GM19438 (cell line): Measurements from ENCODE around the gene DDX24.
"Not testable (repeated sequence)": the region's sequence is repeated elsewhere in the genome, so short reads cannot be mapped to it uniquely, and the experiment has no call there.

Experiments used
- ATAC-seq: cut with Tn5 transposase; IDR thresholded peaks from one replicate; pipeline ENCODE4 v1.9.1; 2021; ENCODE audit warnings: low read depth; ENCODE audit not compliant: unreplicated experiment

DDX24 gene

GRCh38 chr14:94089479-94089878 lies 8.5 kb upstream of the DDX24 start:
- ATAC-seq, result no peak

DNA sequence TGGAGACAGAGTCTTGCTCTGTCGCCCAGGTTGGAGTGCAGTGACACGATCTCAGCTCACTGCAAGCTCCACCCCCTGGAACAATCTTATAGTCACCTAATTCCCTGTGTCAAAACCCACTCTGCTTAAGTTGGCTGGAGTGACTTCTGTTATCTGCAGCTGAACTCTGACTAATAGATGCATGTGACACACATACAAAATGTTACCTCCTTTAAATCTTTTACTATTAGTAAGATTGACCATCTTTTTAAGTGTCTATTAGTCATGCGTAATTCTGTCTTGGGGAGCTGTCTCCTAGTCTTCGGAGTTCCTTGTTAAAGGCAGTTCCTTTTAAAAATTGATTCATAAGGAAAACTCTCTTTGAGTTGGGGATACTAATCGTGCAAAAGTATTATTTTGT lies 7.5 kb upstream of the DDX24 start:
- ATAC-seq, result no peak

- ATAC-seq, result no peak
These were observed 6.9 kb upstream of the DDX24 start for GRCh38 chr14:94087891-94088290.

DNA sequence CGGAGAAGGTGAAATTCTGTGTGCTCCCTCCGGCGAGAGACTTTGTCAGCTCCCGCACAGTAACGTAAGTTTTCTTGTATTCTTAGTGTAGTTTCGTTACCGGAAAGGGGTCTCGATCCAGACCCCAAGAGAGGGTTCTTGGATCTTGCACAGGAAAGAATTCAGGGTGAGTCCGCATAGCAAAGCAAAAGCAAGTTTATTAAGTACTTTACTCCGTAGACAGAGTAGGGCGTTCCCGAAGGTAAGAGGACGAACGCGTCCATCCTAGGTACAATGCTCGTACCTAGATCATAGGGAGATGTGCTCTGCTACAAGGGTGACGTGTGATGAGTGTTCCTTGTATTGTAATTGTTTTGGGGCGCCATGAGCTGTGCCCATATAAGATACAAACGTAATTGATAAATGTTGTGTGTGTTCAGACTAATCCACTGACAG lies 401 bp upstream of the DDX24 start:
- peak; percentile 30 for ATAC-seq

GRCh38 chr14:94079891-94080620 lies 946 bp downstream of the DDX24 start:
- ATAC-seq, result no peak

DNA sequence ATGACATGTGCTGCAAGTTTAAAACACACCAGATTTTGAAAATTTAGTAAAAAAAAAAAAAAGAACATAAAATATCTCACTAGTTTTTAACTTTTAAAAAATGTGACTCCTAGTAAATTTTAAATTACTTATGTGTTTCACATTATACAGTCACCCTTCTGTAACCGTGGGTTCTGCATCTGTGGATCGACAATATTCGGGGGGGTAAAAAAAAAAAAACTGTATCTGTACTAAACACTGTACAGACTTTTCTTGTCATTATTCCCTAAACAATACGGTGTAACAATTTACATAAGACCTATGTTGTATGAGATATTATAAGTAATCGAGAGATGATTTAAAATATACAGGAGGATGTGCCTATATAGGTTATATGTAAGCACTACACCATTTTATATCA lies 3.2 kb downstream of the DDX24 start:
- no peak for ATAC-seq

DNA sequence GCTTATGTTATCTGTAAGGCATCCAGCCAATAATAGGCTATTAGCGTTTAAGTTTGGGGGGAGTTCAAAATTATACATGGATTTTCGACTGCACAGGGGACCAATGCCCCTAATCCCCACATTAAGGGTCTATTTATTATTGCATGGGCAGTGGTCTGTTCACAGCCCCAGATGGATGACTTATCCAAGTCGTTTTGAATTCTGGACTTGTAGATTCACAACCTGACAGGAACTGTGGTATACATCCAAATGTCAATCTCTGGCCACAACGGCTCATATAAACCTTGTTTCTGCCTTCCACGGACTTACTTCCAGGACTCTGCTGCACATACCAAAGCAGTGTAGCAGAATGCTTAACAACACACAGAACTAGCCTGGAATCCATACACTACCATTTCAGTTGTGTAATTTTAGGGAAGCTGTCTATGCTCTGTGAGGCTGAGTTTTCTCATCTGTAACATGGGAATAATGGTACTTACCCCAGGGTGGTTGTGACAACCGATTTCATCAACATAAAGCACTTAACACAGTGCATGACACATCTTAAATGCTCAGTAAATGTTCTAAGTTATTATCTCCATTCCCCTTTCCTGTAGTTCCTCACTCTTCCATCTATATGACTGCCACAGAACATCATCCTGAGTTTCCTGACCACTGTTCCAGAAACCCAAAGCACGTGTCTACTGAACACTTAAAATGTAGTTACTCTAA lies 3.7 kb downstream of the DDX24 start:
- no peak for ATAC-seq

DNA sequence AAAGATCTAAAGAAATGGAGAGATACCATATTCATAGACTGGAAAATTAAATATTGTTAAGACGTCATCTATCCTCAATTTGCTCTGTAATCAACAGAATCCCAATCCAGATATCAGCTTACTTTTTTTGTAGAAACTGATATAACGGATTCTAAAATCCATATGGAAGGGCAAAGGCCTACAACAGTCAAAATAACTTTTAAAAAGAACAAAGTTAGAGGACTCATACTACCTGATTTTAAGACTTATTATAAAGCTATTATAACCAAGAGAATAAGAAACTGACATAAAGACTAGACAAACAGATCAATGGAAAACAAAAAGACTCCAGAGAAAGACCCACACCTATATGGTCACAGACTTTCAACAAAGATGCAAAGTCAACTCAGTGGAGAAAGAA lies 6.0 kb downstream of the DDX24 start:
- no peak for ATAC-seq

DNA sequence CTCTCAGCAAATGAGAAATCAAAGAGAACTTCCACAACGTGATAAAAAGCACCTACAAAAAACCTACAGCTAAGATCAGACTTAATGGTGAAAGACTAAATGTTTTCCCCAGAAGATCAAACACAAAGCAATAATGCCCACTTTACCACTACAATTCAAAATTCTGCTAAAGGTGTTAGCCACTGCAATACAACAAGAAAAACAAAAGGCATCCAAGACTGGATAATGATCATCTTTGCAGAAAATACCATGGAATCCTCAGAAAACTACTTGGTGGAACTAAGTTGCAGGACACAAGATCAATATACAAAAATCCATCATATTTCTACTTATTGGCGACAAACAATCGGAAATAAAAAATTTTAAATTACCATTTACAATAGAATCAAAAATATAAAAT lies 6.5 kb downstream of the DDX24 start:
- ATAC-seq, result no peak

DNA sequence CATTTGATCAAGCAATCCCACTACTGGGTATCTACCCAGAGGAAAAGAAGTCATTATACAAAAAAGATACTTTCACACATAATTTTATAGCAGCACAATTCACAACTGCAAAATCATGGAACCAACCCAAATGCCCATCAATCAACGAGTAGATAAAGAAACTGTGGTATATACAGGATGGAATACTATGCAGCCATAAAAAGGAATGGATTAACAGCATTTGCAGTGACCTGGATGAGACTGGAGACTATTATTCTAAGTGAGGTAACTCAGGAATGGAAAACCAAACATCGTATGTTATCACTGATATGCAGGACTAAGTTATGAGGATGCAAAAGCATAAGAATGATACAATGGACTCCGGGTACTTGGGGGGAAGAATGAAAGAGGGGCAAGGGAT lies 8.9 kb downstream of the DDX24 start:
- not testable (repeated sequence) for ATAC-seq

DNA sequence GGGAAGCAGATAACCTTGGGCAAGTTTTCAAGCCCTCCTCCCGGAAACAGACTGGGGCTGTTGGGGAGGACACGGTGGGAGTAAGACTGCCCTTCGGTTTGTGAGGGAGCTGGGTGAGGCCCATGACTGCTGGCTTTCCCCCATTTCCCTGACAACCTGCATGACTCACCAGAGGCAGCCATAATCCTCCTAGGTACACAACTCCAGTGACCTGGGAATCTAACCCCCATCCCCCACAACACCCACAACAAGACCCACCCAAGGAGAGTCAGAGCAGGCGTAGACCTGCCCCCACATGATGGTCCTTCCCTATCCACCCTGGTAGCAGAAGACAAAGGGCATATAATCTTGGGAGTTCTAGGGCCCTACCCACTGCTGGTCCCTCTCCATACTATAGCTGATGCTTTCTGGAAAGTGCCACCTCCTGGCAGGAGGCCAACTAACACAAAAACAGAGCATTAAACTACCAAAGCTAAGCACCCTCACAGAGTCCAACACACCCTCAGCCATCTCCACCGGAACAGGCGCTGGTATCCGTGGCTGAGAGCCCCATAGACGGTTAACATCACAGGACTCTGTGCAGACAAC lies 14.8 kb downstream of the DDX24 start:
- no peak for ATAC-seq

DNA sequence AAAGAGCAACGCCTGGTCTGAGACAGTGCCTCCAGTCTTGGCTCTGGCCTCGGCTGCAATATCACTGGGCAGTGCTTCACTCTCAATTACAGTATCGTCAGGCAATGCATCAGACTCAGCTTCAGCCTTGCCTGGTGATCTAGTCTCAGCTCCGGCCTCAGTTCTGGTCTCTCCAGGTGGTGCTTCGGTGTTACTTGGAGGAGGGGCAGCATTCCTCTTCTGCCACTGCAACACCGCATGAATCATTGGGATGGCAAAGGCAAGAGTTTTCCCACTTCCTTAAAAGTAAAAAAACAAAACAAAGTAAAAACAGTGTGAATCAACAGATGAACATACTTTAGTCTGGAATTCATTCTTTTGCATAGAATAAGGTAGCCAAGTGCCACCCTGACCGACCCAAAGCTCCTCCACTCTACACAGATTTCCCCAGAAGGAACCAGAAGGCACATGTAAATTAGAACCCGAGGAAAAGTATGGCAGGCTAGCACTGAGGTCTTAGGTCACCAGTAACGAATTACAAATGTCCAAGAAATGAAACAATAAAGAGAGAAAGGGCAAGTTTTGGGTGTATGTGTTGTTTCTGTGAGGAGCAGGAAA lies 18.6 kb downstream of the DDX24 start:
- ATAC-seq, result no peak

DNA sequence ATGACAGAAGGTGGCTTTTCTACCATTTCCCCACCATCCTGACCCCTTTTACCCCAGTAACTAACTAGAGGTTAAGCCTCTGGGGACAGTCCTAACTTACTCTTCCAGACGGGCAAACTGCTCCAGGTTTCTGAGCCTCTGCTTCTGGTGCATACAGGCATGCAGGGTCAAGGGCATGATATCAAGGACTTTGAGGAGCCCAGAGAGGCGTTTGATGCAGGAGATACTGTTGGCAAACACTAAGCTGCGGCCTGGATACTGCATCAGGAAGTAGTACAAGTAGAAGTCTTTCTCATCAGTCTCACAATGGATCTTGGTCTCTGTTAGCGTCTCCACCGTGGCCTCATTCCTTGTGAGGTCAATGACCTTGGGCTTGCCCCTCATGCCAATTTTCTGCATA lies 21.0 kb downstream of the DDX24 start:
- ATAC-seq, result no peak

GRCh38 chr14:94058674-94059138 lies 22.3 kb downstream of the DDX24 start:
- ATAC-seq, result no peak

DNA sequence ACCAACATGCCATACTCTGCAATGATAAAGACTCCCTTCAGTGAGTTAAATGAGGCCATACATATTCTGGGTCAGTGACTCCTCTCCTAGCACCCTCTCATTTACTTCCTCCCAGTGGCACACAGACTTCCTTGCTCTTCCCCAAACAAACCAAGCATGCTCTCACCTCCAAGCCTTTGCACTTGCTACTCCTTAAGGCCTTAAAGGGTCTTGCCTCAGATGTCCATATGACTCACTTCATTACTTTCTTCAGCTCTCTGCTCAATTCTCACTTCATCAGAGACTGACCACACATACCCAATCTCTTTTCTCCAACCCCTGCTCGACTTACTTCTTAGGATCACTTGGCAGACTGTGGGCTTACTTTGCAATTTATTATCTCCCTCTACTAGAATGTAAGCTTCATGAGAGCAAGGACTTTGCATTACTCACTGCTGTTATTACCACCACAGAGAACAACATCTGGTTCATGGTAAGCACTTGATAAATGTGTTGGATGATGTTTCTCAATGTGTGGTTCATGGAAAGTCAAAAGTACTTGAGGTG lies 22.8 kb downstream of the DDX24 start:
- ATAC-seq, result no peak

DNA sequence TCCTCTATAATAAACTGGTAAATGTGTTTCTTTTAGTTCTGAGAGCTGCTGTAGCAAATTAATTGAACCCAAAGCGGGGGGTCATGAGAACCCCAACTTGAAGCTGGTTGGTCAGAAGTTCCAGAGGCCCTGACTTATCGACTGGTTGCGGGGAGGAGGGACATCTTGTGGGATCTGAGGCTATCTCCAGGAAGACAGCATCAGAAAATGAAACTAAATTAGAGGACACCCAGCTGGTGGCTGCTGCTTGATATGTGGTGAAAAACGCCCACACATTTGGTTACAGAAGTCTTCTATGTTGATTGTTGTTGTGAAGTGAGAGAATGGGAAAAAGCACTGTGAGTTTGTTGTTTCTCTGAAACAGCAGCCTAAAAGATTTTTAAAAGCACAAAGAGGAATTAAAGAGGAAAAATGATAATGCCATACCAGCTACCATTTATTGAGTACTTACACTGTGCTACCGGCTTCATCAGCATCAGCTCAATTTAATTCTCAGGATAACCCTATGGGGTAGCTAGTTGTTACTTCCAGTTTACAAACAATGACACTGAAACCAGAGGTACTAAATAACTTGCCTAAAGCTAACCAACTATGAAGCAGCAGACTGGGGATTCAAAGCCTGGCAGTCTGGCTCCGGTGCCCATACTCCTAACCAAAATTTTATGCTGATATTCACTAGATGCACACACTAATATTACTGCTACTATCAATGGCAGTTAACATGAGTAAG lies 24.3 kb downstream of the DDX24 start:
- ATAC-seq, result no peak

DNA sequence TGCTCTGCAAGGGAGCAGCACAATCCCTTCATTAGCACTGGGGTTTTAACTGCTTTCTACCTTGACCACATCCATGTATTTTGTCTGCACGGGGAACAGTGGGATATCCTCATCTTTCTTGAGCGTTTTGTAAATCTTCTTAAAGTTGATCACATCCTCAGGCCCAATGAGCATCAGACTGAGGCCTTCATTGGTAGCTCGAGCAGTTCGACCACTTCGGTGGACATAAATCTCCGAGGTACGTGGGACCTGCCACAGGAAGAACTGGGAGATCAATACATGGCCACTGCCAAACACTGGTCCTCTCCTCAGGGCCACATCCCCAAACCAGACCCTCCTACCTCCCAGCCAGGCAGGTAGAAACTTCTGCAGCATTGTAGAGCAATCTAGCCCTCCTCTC lies 26.1 kb downstream of the DDX24 start:
- no peak for ATAC-seq

DNA sequence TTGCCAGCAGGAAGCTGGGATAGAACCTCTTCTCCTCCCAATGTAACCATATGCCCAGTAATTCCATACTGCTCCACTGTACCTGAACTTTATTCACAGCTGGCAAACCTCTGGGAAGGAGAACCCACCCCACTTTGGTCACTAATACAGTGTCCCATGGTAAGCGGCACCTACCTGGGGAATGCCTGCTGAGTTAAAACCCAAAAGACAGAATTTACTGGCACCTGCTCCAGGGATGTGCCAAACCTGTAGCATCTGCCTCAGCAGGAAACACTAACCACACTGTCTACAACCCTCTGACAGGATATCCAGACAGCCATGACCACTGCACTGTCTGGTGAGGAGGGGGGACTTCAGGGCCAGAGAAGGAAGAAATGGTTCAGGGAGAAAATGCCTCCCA lies 26.6 kb downstream of the DDX24 start:
- ATAC-seq, result no peak

DNA sequence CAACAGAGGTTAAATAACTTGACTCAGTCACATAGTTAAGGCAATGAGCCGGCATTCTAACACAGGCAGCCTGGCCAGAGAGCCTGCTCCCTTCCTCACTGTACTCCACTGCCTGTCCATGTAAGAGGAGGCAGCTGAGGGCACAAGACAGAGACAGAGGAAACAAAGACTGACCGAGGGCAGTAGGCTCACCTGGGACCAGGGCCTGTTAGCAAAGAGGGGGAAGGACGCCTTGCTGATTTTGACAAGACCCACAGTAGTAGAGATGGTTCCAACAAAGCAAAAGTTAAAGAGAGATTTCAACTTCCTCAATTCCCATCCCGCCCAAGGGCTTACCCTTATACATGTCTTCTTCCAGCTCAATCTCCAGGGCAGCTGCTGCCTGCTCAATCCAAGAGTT lies 28.3 kb downstream of the DDX24 start:
- ATAC-seq, result no peak

DNA sequence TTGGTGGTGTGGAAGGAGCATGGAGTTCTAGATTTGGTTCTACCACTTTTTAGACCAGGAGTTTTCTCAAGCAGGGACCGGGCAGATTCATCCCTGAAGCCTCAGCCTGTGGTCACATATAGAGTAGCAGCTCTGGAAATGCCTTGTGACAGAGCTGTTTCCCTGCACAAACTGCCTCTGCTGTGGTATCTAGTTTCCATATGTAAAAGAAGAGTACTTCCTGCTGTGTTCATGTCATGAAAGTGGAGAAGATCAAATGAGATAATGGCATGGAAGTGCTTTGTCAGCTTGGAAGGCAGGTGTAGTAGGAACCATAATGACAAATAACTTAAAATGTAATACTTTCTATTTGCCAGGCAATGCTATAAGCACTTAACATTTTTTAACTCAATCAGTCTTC lies 28.8 kb downstream of the DDX24 start:
- no peak for ATAC-seq
